OCI-LY7 (cell line): ENCODE measurements around the gene CYP3A5. TPM values are rescaled to one million over a fixed set of nuclear protein-coding genes. Genes with fewer than 3 reads are reported as not detected.

ENCODE experiments used
- BruUV-seq: library from RNA; stranded (reverse); fragments of 400-500 nt; replicated peaks from 2 replicates; lab custom pipeline; 2021; lab: Mats Ljungman, UMichigan
- CTCF ChIA-PET: fragments of 300-600 bp; sonication (Branson Sonifier 250); formaldehyde crosslinking; loops from one replicate; lab custom pipeline; 2022; ENCODE audit warnings: antibody characterized with exemption; ENCODE audit not compliant: unreplicated experiment; lab: Charles Lee
- POLR2A ChIA-PET: fragments of 300-600 bp; sonication (Branson Sonifier 250); formaldehyde crosslinking; loops from one replicate; lab custom pipeline; 2022; ENCODE audit warnings: antibody characterized with exemption; lab: Charles Lee
- DNase-seq: peaks from one replicate; pipeline ENCODE4 v3.0.0-alpha.2; 2015; ENCODE audit warnings: low spot score
- H2AFZ ChIP-seq: fragments of 200-600 bp; sonication (generic), shearing (Covaris generic); 2 replicates; pipeline ENCODE4 v1.6.1; 2014; ENCODE audit warnings: mild to moderate bottlenecking, antibody characterized with exemption, low read length, moderate library complexity
- H3K27ac ChIP-seq: fragments of 200-600 bp; sonication (generic); 2 replicates; pipeline ENCODE4 v1.5.1; 2014; ENCODE audit warnings: mixed run types, low read depth, mild to moderate bottlenecking, moderate library complexity, low read length, inconsistent platforms; ENCODE audit not compliant: poor library complexity, severe bottlenecking
- H3K36me3 ChIP-seq: fragments of 200-600 bp; sonication (generic); 2 replicates; pipeline ENCODE4 v1.6.1; 2014; ENCODE audit warnings: mild to moderate bottlenecking, antibody characterized with exemption, low read length, moderate library complexity, mixed read lengths; ENCODE audit not compliant: insufficient read depth
- H3K4me1 ChIP-seq: fragments of 200-600 bp; sonication (generic); 2 replicates; pipeline ENCODE4 v1.5.1; 2014; ENCODE audit warnings: mild to moderate bottlenecking, low read length; ENCODE audit not compliant: insufficient read depth, poor library complexity, severe bottlenecking
- H3K4me2 ChIP-seq: fragments of 200-600 bp; sonication (generic); 2 replicates; pipeline ENCODE4 v1.6.1; 2014; ENCODE audit warnings: mild to moderate bottlenecking, low read length
- H3K4me3 ChIP-seq: fragments of 200-600 bp; sonication (generic); 2 replicates; pipeline ENCODE4 v1.5.1; 2014; ENCODE audit warnings: mild to moderate bottlenecking, low read depth, low read length; ENCODE audit not compliant: poor library complexity, severe bottlenecking
- H3K79me2 ChIP-seq: fragments of 200-600 bp; sonication (generic); 2 replicates; pipeline ENCODE4 v1.6.1; 2016; ENCODE audit warnings: low read depth, mild to moderate bottlenecking, low read length, moderate library complexity, mixed read lengths; ENCODE audit not compliant: insufficient read depth
- H3K9me2 ChIP-seq: fragments of 200-600 bp; sonication (generic); 2 replicates; pipeline ENCODE4 v1.6.1; 2016; ENCODE audit warnings: mild to moderate bottlenecking, low read length, mixed read lengths; ENCODE audit not compliant: insufficient read depth
- H3K9me3 ChIP-seq: fragments of 200-600 bp; sonication (generic); 2 replicates; pipeline ENCODE4 v1.6.1; 2014; ENCODE audit warnings: mild to moderate bottlenecking, mixed run types, low read length, mixed read lengths
- H4K20me1 ChIP-seq: fragments of 200-600 bp; sonication (generic); 2 replicates; pipeline ENCODE4 v1.6.1; 2014; ENCODE audit warnings: mild to moderate bottlenecking, antibody characterized with exemption, low read length, moderate library complexity, mixed read lengths; ENCODE audit not compliant: insufficient read depth
- CTCF ChIP-seq: fragments of 200-600 bp; sonication (generic); conservative IDR thresholded peaks from 2 replicates; pipeline ENCODE4 v1.5.1; 2014; ENCODE audit warnings: mild to moderate bottlenecking, antibody characterized with exemption, low read length, moderate library complexity, mixed read lengths
- EZH2phosphoT487 ChIP-seq: fragments of 200-600 bp; sonication (generic); IDR thresholded peaks from 2 replicates; pipeline ENCODE4 v1.6.1; 2018; ENCODE audit warnings: low read depth, borderline replicate concordance, mild to moderate bottlenecking, mixed run types, antibody characterized with exemption, low read length, moderate library complexity, mixed read lengths
- intact Hi-C: fragments of 100-400 bp; cut with micrococcal nuclease; formaldehyde crosslinking; loops from one replicate; pipeline ENCODE4 v1.10.0; 2022; ENCODE audit not compliant: unreplicated experiment
- total RNA-seq, 2 experiments: library from RNA; depleted of rRNA in 1 of 2; stranded (reverse); fragments of >200 nt in 1 of 2; shearing (Covaris generic) in 1 of 2; gene quantifications; 2 replicates each; pipeline ENCODE4 v1.2.3, GENCODE V29; 2014 to 2022

The CYP3A5 gene
- total RNA-seq, 2 experiments from 2014 or later: not detected

- H3K4me1 ChIP-seq: no peaks in the 10 kb centered on the region
- POLR2A ChIA-PET: interaction anchor here (0.8 kb wide), 1 partner anchor 68 kb away, joined by 3 read pairs; no protein-coding TSS in a partner anchor
- CTCF ChIA-PET: no interaction called here
These were observed 15.1 kb upstream of the CYP3A5 start for GRCh38 chr7:99694912-99695304.

GRCh38 chr7:99694201-99694911, 14.6 kb upstream of the CYP3A5 start:
- H3K9me2 ChIP-seq: no peaks in the 10 kb centered on the region
- H2AFZ ChIP-seq: no peak overlapping the region
- H3K36me3 ChIP-seq: no peaks in the 10 kb centered on the region
- H4K20me1 ChIP-seq: no peaks in the 10 kb centered on the region
- BruUV-seq: no TSS peak
- H3K4me3 ChIP-seq: no peak overlapping the region
- ChIA-PET POLR2A (interaction anchor here (0.8 kb wide), 1 partner anchor 68 kb away, joined by 3 read pairs; no protein-coding TSS in a partner anchor), CTCF (no interaction called here)
- H3K27ac ChIP-seq: no peak overlapping the region
- no peak overlapping the region for H3K4me2 ChIP-seq
- H3K79me2 ChIP-seq: no peaks in the 10 kb centered on the region
- H3K4me1 ChIP-seq: no peaks in the 10 kb centered on the region
- TF ChIP-seq EZH2phosphoT487 (no peak), CTCF (no peak)
- no peaks in the 10 kb centered on the region for H3K9me3 ChIP-seq
- DNase-seq: no peak
- intact Hi-C loops: no loop called here

More at GRCh38 chr7:99694912-99695304, 15.1 kb upstream of the CYP3A5 start:
- DNase-seq: no peak
- no peak overlapping the region for H3K4me3 ChIP-seq
- no peaks in the 10 kb centered on the region for H3K79me2 ChIP-seq
- H3K27ac ChIP-seq: no peak overlapping the region
- TF ChIP-seq EZH2phosphoT487 (no peak), CTCF (no peak)
- H3K36me3 ChIP-seq: no peaks in the 10 kb centered on the region
- intact Hi-C loops: no loop called here
- no peaks in the 10 kb centered on the region for H3K9me3 ChIP-seq
- BruUV-seq: no TSS peak
- no peak overlapping the region for H2AFZ ChIP-seq
- no peaks in the 10 kb centered on the region for H3K9me2 ChIP-seq
- no peak overlapping the region for H3K4me2 ChIP-seq
- no peaks in the 10 kb centered on the region for H4K20me1 ChIP-seq
